GM23248 (cell line): ENCODE measurements around the gene TYSND1.

Experiments used
- EZH2 ChIP-seq: fragments of 200-600 bp; sonication (generic); IDR thresholded peaks from 2 replicates; pipeline ENCODE4 v1.6.1; 2018; ENCODE audit warnings: antibody characterized with exemption, mild to moderate bottlenecking; ENCODE audit not compliant: insufficient read depth, poor library complexity, severe bottlenecking
- EZH2phosphoT487 ChIP-seq: fragments of 200-600 bp; sonication (generic); IDR thresholded peaks from 2 replicates; pipeline ENCODE4 v1.6.1; 2018; ENCODE audit warnings: antibody characterized with exemption, moderate library complexity, mild to moderate bottlenecking, low read depth; ENCODE audit not compliant: insufficient read depth

- TF ChIP-seq EZH2: no peak
- TF ChIP-seq EZH2phosphoT487: no peak
These were observed 1.3 kb downstream of the TYSND1 start for GRCh38 chr10:70145166-70145665.
